Brain pericyte (primary cell): ENCODE measurements around the gene RRP36.
"Not testable (repeated sequence)": the region's sequence is repeated elsewhere in the genome, so short reads cannot be mapped to it uniquely, and the experiment has no call there.

Experiments
- DNase-seq: peaks from one replicate; pipeline ENCODE4 v3.0.0-alpha.2; 2012; ENCODE audit warnings: low read depth, low spot score

Gene RRP36

GRCh38 chr6:43037706-43038105, 16.3 kb downstream of the RRP36 start:
- no peak for DNase-seq

GRCh38 chr6:43038727-43039126, 17.3 kb downstream of the RRP36 start:
- DNase-seq, result no peak

- no peak for DNase-seq
These were observed 19.3 kb downstream of the RRP36 start for GRCh38 chr6:43040542-43041257.

- DNase-seq, result not testable (repeated sequence)
These were observed 20.1 kb downstream of the RRP36 start for GRCh38 chr6:43041475-43041874.

- DNase-seq, result no peak
These were observed 21.9 kb downstream of the RRP36 start for GRCh38 chr6:43043310-43043709.

GRCh38 chr6:43045371-43045930, 24.0 kb downstream of the RRP36 start:
- DNase-seq, result no peak

- DNase-seq, result no peak
These were observed 26.6 kb downstream of the RRP36 start for GRCh38 chr6:43047998-43048397.

- no peak for DNase-seq
These were observed 29.6 kb downstream of the RRP36 start for GRCh38 chr6:43050981-43051380.

GRCh38 chr6:43052225-43052841, 30.9 kb downstream of the RRP36 start:
- DNase-seq, result no peak

- DNase-seq, result no peak
These were observed 31.6 kb downstream of the RRP36 start for GRCh38 chr6:43052842-43053544.

GRCh38 chr6:43053545-43054205, 32.3 kb downstream of the RRP36 start, which contains the start of gene CUL7:
CUL7 (minus strand) TSS chr6:43053851; CDS start chr6:43052788, 1,063 bp downstream.
- DNase-seq, result peak; percentile 77

GRCh38 chr6:43054206-43054943, 33.0 kb downstream of the RRP36 start:
- DNase-seq, result no peak

- no peak for DNase-seq
These were observed 34.5 kb downstream of the RRP36 start for GRCh38 chr6:43055966-43056365.

- DNase-seq, result no peak
These were observed 37.1 kb downstream of the RRP36 start for GRCh38 chr6:43058531-43058930.

GRCh38 chr6:43059168-43060033, 38.0 kb downstream of the RRP36 start, which contains the start of the genes KLC4 and MRPL2:
KLC4 (plus strand) TSS chr6:43059631; CDS start chr6:43061336, 1,705 bp downstream.
MRPL2 (minus strand) TSS chr6:43059434; CDS start chr6:43059381, 53 bp downstream.
- DNase-seq, result peak; percentile 94

GRCh38 chr6:43060034-43060754, 38.8 kb downstream of the RRP36 start:
- no peak for DNase-seq

GRCh38 chr6:43060755-43061633, 39.6 kb downstream of the RRP36 start:
- DNase-seq, result no peak

- no peak for DNase-seq
These were observed 40.4 kb downstream of the RRP36 start for GRCh38 chr6:43061861-43062260.
